ENCODE data around the gene AKAP11.
"Not testable (repeated sequence)": the region's sequence is repeated elsewhere in the genome, so short reads cannot be mapped to it uniquely, and the experiment has no call there.

The AKAP11 gene, protein sequence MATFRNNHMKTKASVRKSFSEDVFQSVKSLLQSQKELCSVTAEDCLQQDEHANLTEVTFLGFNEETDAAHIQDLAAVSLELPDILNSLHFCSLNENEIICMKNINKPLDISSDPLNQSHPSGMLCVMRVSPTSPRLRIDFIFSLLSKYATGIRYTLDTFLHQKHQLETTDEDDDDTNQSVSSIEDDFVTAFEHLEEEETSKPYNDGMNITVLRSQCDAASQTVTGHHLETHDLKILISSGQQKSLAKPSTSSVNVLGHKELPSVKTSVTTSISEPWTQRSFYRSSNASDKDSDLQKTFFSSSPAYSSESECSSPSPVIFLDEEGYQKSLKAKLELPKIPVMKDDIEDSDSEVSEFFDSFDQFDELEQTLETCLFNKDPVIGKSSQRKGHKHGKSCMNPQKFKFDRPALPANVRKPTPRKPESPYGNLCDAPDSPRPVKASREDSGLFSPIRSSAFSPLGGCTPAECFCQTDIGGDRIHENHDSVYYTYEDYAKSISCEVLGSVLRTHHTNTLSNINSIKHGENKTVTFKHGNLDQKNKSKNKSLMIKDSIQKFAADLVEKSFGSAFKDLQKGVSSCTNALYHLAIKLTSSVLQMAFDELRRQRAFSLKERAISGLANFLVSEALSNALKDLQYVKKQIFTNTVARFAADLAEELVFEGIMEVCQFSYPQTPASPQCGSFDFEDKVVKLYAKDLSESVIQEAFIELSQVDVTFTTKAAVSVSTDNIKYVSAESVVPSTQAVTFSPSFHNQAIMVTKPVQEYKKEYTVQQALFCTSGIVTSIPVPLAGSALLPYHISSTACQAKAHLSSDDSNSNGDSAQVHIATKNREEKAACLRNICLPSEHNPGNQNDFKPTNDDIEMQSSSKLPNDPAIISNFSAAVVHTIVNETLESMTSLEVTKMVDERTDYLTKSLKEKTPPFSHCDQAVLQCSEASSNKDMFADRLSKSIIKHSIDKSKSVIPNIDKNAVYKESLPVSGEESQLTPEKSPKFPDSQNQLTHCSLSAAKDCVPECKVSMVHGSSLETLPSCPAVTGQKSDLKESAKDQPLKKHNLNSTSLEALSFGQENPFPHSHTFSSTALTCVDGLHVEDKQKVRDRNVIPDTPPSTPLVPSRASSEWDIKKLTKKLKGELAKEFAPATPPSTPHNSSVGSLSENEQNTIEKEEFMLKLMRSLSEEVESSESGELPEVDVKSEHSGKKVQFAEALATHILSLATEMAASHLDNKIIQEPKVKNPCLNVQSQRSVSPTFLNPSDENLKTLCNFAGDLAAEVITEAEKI (N-terminal part only)

DNA sequence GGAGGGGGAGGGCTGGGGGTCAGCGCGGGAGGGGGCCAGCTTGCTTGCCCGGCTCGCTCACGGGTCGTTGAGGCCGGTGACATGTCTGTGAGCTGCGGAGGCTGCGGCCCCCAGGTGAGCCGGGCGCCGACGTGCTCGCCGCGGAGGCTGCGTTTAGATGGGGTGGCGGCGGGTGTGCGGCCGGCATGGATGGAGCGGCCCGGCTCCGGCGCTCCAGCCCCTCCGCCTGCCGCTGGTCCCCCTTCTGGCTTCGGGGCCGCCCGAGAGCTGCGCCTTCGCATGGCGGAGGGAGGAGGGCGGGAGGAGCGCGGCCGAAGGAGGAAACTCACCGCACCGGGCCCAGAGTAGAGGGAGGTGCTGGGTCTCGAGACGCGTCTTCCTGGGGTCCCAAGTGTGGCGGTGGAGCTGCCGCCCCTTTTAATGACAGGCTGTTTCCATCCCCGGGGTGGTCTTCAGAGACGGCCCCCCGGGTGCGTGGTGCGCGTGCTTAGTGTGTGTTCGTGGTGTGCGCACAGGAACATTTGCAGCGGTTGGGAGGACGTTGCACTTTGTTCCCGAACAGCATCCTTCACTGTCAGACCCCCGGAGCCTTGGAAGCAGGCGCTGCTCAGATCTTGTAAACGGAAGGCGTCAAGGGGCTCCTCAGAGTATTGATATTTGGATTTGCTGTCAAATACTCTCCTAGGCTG is at the start of gene AKAP11:
TSS of gene AKAP11 (plus strand) at position 38 of the 689 bp plus-strand sequence. CDS start 14,197 bp downstream, outside the sequence.
- H3K4me3 ChIP-seq (ENCODE audit: control insufficient read depth, low read depth, low read length), result peak within 1 kb of the TSS; percentile 76
- TF ChIP-seq, protein P1, sequence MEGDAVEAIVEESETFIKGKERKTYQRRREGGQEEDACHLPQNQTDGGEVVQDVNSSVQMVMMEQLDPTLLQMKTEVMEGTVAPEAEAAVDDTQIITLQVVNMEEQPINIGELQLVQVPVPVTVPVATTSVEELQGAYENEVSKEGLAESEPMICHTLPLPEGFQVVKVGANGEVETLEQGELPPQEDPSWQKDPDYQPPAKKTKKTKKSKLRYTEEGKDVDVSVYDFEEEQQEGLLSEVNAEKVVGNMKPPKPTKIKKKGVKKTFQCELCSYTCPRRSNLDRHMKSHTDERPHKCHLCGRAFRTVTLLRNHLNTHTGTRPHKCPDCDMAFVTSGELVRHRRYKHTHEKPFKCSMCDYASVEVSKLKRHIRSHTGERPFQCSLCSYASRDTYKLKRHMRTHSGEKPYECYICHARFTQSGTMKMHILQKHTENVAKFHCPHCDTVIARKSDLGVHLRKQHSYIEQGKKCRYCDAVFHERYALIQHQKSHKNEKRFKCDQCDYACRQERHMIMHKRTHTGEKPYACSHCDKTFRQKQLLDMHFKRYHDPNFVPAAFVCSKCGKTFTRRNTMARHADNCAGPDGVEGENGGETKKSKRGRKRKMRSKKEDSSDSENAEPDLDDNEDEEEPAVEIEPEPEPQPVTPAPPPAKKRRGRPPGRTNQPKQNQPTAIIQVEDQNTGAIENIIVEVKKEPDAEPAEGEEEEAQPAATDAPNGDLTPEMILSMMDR (conservative IDR thresholded peaks at IDR 0.05; ENCODE audit: control insufficient read depth, insufficient read depth, low read depth, low read length), result no peak
- peak; percentile 46 for DNase-seq (ENCODE audit: low read depth)

DNA sequence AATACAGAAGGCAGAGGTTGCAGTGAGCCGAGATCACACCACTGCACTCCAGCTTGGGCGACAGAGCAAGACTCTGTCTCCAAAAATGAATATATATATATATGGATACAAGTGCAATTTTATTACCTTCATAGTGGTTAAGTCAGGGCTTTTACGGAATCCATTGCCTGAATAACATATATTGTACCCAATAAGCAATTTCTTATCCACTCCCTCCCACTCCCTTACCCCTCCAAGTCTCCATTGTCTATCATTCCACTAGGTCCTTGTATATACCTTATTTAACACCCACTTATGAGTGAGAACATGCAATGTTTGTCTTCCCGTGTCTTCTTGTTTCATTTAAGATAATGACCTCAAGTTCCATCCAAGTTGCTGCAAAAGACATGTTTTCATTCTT is 48.3 kb upstream of the AKAP11 start:
- no peak for DNase-seq (ENCODE audit: low read depth)
- H3K4me3 ChIP-seq (ENCODE audit: control insufficient read depth, low read depth, low read length), result no peak overlapping the region
- TF ChIP-seq, protein P1 (conservative IDR thresholded peaks at IDR 0.05; ENCODE audit: control insufficient read depth, insufficient read depth, low read depth, low read length), result no peak

DNA sequence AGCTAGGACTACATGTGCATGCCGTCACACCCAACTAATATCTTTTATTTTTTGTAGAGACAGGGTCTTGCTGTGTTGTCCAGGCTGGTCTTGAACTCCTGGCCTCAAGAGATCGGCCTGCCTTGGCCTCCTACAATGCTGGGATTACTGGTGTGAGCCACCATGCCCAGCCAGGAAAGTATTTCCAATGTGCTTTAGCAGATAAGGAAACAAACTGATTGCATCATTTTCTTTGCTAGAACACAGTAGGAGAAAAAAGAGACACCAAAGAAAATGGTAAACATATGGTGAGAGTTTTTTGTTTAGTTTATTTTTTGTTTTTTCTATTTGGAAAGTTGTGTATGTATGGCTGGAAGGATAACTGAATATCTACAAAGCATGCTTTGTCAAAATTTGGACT is 46.9 kb upstream of the AKAP11 start:
- no peak overlapping the region for H3K4me3 ChIP-seq (ENCODE audit: control insufficient read depth, low read depth, low read length)
- TF ChIP-seq, protein P1 (conservative IDR thresholded peaks at IDR 0.05; ENCODE audit: control insufficient read depth, insufficient read depth, low read depth, low read length), result no peak
- DNase-seq (ENCODE audit: low read depth), result no peak

DNA sequence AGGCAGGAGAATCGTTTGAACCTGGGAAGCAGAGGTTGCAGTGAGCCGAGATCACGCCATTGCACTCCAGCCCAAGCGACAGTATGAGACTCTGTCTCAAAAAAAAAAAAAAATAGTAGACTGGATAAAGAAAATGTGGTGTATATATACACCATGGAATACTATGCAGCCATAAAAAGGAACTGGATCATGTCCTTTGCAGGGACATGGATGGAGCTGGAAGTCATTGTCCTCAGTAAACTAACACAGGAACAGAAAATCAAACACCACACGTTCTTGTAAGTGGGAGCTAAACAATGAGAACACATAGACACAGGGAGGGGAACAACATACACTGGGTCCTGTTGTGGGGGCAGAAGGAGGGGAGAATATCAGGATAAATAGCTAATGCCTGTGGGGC is 45.2 kb upstream of the AKAP11 start:
- DNase-seq (ENCODE audit: low read depth); H3K4me3 ChIP-seq (ENCODE audit: control insufficient read depth, low read depth, low read length): not testable (repeated sequence)

DNA sequence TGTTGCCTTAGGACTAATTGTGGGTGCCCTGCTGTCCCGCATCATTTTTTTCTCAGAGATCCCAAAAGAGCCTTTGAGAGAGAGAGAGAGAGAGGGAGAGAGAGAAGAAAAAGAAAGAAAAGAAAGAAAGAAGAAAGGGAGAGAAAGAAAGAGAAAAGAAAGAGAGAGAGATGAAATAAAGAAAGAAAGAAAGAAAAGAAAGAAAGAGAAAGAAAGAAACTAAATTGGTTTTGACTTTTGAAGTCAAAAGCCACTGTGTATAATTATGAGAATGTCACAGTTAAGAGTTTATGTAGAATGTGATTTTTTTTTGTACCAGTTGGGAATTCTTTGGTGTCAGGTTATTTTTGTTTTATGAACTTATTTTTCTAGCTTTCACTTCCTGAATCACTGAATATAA is 43.4 kb upstream of the AKAP11 start:
- TF ChIP-seq, protein P1 (conservative IDR thresholded peaks at IDR 0.05; ENCODE audit: control insufficient read depth, insufficient read depth, low read depth, low read length), result no peak
- H3K4me3 ChIP-seq (ENCODE audit: control insufficient read depth, low read depth, low read length), result no peak overlapping the region
- DNase-seq (ENCODE audit: low read depth), result no peak

DNA sequence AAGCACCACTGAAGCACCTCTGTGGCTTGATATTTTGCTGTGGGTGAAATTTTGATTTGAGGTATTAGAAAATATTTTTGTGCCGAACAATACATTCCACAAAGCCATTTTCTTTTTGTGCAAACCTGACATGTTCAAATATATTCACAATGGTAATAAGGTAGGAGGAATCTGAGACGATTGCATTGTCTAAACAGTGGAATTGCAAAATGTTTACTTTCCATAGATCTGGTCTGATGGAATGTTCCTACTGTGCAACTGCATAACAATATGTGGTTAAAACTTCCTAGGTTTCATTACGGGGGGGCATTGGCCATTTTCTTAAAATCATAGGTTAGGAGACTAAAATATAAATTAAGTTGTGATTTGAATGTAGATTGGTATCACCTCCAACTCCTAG is 42.7 kb upstream of the AKAP11 start:
- DNase-seq (ENCODE audit: low read depth), result no peak
- TF ChIP-seq, protein P1 (conservative IDR thresholded peaks at IDR 0.05; ENCODE audit: control insufficient read depth, insufficient read depth, low read depth, low read length), result no peak
- no peak overlapping the region for H3K4me3 ChIP-seq (ENCODE audit: control insufficient read depth, low read depth, low read length)
